Natural killer cell treated with Interleukin-12 subunit alpha and Interleukin-12 subunit beta and Interleukin-15 and Interleukin-18, amount 100 ng/mL, for 72 hours (primary cell): ENCODE measurements around the gene CMTM4. TPM values are rescaled to one million over a fixed set of nuclear protein-coding genes. Genes with fewer than 3 reads are reported as not detected.

Source experiments
- ATAC-seq, 2 donors: fragments of 150-1000 bp; cut with Tn5 transposase in 1 of 2; sonication (Bioruptor Pico), chemical (Tn5 transposase) in 1 of 2; 2 replicates each; pipeline ENCODE4 v1.10.0; 2021
- DNase-seq: peaks from one replicate; pipeline ENCODE4 v3.0.0; 2022; ENCODE audit warnings: low spot score
- H3K27ac Mint-ChIP-seq, 2 donors: 1 replicate in 1 of 2; 2 replicates in 1 of 2; pipeline ENCODE4 v1.8.0; 2022; ENCODE audit warnings: mixed read lengths in 2 of 2, mild to moderate bottlenecking in 1 of 2, moderate library complexity in 1 of 2
- H3K27me3 Mint-ChIP-seq, 2 donors: 1 replicate in 1 of 2; 2 replicates in 1 of 2; pipeline ENCODE4 v1.8.0; 2022; ENCODE audit warnings: mixed read lengths in 2 of 2
- H3K36me3 Mint-ChIP-seq: one replicate; pipeline ENCODE4 v1.8.0; 2022; ENCODE audit warnings: mixed read lengths
- H3K4me1 Mint-ChIP-seq, 2 donors: 1 replicate in 1 of 2; 2 replicates in 1 of 2; pipeline ENCODE4 v1.8.0; 2022; ENCODE audit warnings: low read depth in 2 of 2, mixed read lengths in 2 of 2, mild to moderate bottlenecking in 1 of 2
- H3K4me3 Mint-ChIP-seq: one replicate; pipeline ENCODE4 v1.8.0; 2022; ENCODE audit warnings: mixed read lengths
- H3K9me3 Mint-ChIP-seq: 2 replicates; pipeline ENCODE4 v1.8.0; 2022; ENCODE audit warnings: mixed read lengths
- total RNA-seq, 2 donors: library from RNA; stranded (reverse); gene quantifications; one replicate each; pipeline ENCODE4 v1.2.3, GENCODE V29; 2022

Gene CMTM4
- total RNA-seq, 2 donors from 2014 or later, result 1.2 to 2.2 TPM

GRCh38 chr16:66653581-66654350, 42.8 kb downstream of the CMTM4 start:
- H3K27me3 Mint-ChIP-seq, result peaks cover 6 to 12% of the 10 kb centered on the region in 2 donors
- H3K9me3 Mint-ChIP-seq, result no peaks in the 10 kb centered on the region
- no peaks in the 10 kb centered on the region for H3K36me3 Mint-ChIP-seq
- ATAC-seq, result no peak
- H3K4me3 Mint-ChIP-seq, result no peak overlapping the region
- no peak for DNase-seq
- peaks cover 15 to 16% of the 10 kb centered on the region in 2 donors for H3K4me1 Mint-ChIP-seq
- no peak overlapping the region for H3K27ac Mint-ChIP-seq

- DNase-seq (no peak), ATAC-seq (no peak)
- Mint-ChIP-seq H3K4me1 (peaks cover 15 to 16% of the 10 kb centered on the region in 2 donors), H3K4me3 (no peak overlapping the region), H3K27me3 (peaks cover 2 to 6% of the 10 kb centered on the region in 2 donors), H3K27ac (no peak overlapping the region), H3K36me3 (no peaks in the 10 kb centered on the region), H3K9me3 (no peaks in the 10 kb centered on the region)
These were observed 43.7 kb downstream of the CMTM4 start for GRCh38 chr16:66652661-66653360.

- no peak for ATAC-seq
- Mint-ChIP-seq H3K9me3 (no peaks in the 10 kb centered on the region), H3K4me1 (peaks cover 15 to 16% of the 10 kb centered on the region in 2 donors), H3K27ac (no peak overlapping the region), H3K36me3 (no peaks in the 10 kb centered on the region), H3K4me3 (no peak overlapping the region), H3K27me3 (peaks cover 2 to 6% of the 10 kb centered on the region in 2 donors)
- no peak for DNase-seq
These were observed 44.6 kb downstream of the CMTM4 start for GRCh38 chr16:66651965-66652364.

GRCh38 chr16:66651474-66651765, 45.1 kb downstream of the CMTM4 start:
- Mint-ChIP-seq H3K9me3 (no peaks in the 10 kb centered on the region), H3K27me3 (peaks cover 0 to under 1% of the 10 kb centered on the region in 2 donors), H3K4me3 (no peak overlapping the region), H3K4me1 (peaks cover 15 to 16% of the 10 kb centered on the region in 2 donors), H3K36me3 (no peaks in the 10 kb centered on the region), H3K27ac (no peak overlapping the region)
- DNase-seq (no peak), ATAC-seq (no peak)

GRCh38 chr16:66650707-66651473, 45.7 kb downstream of the CMTM4 start:
- ATAC-seq (peak; percentile 87 to 91), DNase-seq (peak; percentile 85)
- Mint-ChIP-seq H3K9me3 (no peaks in the 10 kb centered on the region), H3K4me3 (peak overlapping the region; percentile 32), H3K27ac (no peak overlapping the region), H3K4me1 (peaks cover 15 to 16% of the 10 kb centered on the region in 2 donors), H3K27me3 (no peaks in the 10 kb centered on the region), H3K36me3 (no peaks in the 10 kb centered on the region)

GRCh38 chr16:66649636-66650205, 46.8 kb downstream of the CMTM4 start:
- DNase-seq (no peak), ATAC-seq (no peak)
- no peaks in the 10 kb centered on the region for H3K36me3 Mint-ChIP-seq
- peaks cover 15 to 16% of the 10 kb centered on the region in 2 donors for H3K4me1 Mint-ChIP-seq
- H3K4me3 Mint-ChIP-seq, result no peak overlapping the region
- H3K27ac Mint-ChIP-seq, result no peak overlapping the region
- H3K27me3 Mint-ChIP-seq, result no peaks in the 10 kb centered on the region
- H3K9me3 Mint-ChIP-seq, result no peaks in the 10 kb centered on the region

GRCh38 chr16:66649167-66649566, 47.4 kb downstream of the CMTM4 start:
- ATAC-seq (no peak), DNase-seq (no peak)
- Mint-ChIP-seq H3K4me1 (peaks cover 15 to 16% of the 10 kb centered on the region in 2 donors), H3K4me3 (no peak overlapping the region), H3K36me3 (no peaks in the 10 kb centered on the region), H3K9me3 (no peaks in the 10 kb centered on the region), H3K27ac (no peak overlapping the region), H3K27me3 (no peaks in the 10 kb centered on the region)

- H3K4me1 Mint-ChIP-seq, result peaks cover 12 to 13% of the 10 kb centered on the region in 2 donors
- H3K27me3 Mint-ChIP-seq, result no peaks in the 10 kb centered on the region
- DNase-seq, result no peak
- H3K4me3 Mint-ChIP-seq, result no peak overlapping the region
- no peaks in the 10 kb centered on the region for H3K36me3 Mint-ChIP-seq
- ATAC-seq, result no peak
- no peak overlapping the region for H3K27ac Mint-ChIP-seq
- no peaks in the 10 kb centered on the region for H3K9me3 Mint-ChIP-seq
These were observed 48.7 kb downstream of the CMTM4 start for GRCh38 chr16:66647866-66648265.

GRCh38 chr16:66641387-66641786, 55.2 kb downstream of the CMTM4 start:
- no peaks in the 10 kb centered on the region for H3K36me3 Mint-ChIP-seq
- no peak overlapping the region for H3K4me3 Mint-ChIP-seq
- ATAC-seq (no peak), DNase-seq (no peak)
- peaks cover 7 to 9% of the 10 kb centered on the region in 2 donors for H3K27me3 Mint-ChIP-seq
- no peaks in the 10 kb centered on the region for H3K4me1 Mint-ChIP-seq
- no peak overlapping the region for H3K27ac Mint-ChIP-seq
- H3K9me3 Mint-ChIP-seq, result no peaks in the 10 kb centered on the region

- no peak for ATAC-seq
- Mint-ChIP-seq H3K36me3 (no peaks in the 10 kb centered on the region), H3K4me1 (no peaks in the 10 kb centered on the region), H3K4me3 (no peak overlapping the region), H3K27ac (no peak overlapping the region), H3K27me3 (peaks cover 7 to 9% of the 10 kb centered on the region in 2 donors), H3K9me3 (no peaks in the 10 kb centered on the region)
- no peak for DNase-seq
These were observed 55.7 kb downstream of the CMTM4 start for GRCh38 chr16:66640724-66641314.

- H3K36me3 Mint-ChIP-seq, result no peaks in the 10 kb centered on the region
- H3K27me3 Mint-ChIP-seq, result peaks cover 7 to 9% of the 10 kb centered on the region in 2 donors
- no peaks in the 10 kb centered on the region for H3K4me1 Mint-ChIP-seq
- DNase-seq (no peak), ATAC-seq (no peak)
- no peaks in the 10 kb centered on the region for H3K9me3 Mint-ChIP-seq
- no peak overlapping the region for H3K4me3 Mint-ChIP-seq
- H3K27ac Mint-ChIP-seq, result no peak overlapping the region
These were observed 57.3 kb downstream of the CMTM4 start for GRCh38 chr16:66639091-66639885.

- ATAC-seq (no peak), DNase-seq (no peak)
- peaks cover 7 to 9% of the 10 kb centered on the region in 2 donors for H3K27me3 Mint-ChIP-seq
- H3K4me1 Mint-ChIP-seq, result no peaks in the 10 kb centered on the region
- H3K36me3 Mint-ChIP-seq, result no peaks in the 10 kb centered on the region
- H3K9me3 Mint-ChIP-seq, result no peaks in the 10 kb centered on the region
- no peak overlapping the region for H3K27ac Mint-ChIP-seq
- H3K4me3 Mint-ChIP-seq, result no peak overlapping the region
These were observed 58.7 kb downstream of the CMTM4 start for GRCh38 chr16:66637806-66638205.

GRCh38 chr16:66636199-66636598, 60.3 kb downstream of the CMTM4 start:
- no peak overlapping the region for H3K27ac Mint-ChIP-seq

More at GRCh38 chr16:66636199-66636598, 60.3 kb downstream of the CMTM4 start:
- ATAC-seq, result no peak
- no peaks in the 10 kb centered on the region for H3K4me1 Mint-ChIP-seq
- no peak for DNase-seq
- H3K9me3 Mint-ChIP-seq, result no peaks in the 10 kb centered on the region
- no peak overlapping the region for H3K4me3 Mint-ChIP-seq
- peaks cover 7 to 9% of the 10 kb centered on the region in 2 donors for H3K27me3 Mint-ChIP-seq
- H3K36me3 Mint-ChIP-seq, result no peaks in the 10 kb centered on the region
